Measurements from ENCODE around the gene PVALB. TPM values are rescaled to one million over a fixed set of nuclear protein-coding genes. Genes with fewer than 3 reads are reported as not detected.

Gene PVALB
- total and polyA plus RNA-seq, 9 of the 15 experiments (the other 6 are each of a cell fraction or from before 2014, with no cell fraction given) = not detected

DNA sequence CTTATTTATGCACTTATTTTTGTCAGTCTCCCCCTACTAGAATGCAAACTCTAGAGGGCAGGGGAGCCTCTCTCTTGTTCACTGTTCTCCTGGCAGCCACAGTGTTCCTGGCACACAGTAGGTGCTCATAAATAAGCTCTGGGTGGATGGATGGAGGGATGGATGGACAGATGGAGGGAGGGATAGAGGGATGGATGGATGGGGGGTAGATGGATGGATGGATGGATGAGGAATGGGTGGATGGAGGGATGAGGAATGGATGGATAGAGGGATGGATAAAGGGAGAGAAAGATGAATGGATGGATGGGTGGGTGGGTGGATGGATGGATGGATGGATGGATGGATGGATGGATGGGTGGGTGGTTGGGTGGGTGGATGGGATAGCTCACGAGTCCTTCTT, 13.5 kb downstream of the PVALB start:
- Histone ChIP-seq H3K79me2 (ENCODE audit: control insufficient read depth, insufficient read depth, low read length) (no peaks in the 10 kb centered on the region), H3K4me2 (ENCODE audit: insufficient read depth, low read length) (no peak overlapping the region), H2AFZ (ENCODE audit: low read depth, low read length) (no peak overlapping the region), H3K27ac (ENCODE audit: extremely low read depth, low read depth, low read length) (no peak overlapping the region), H3K27me3 (ENCODE audit: control insufficient read depth in 2 of 2, insufficient read depth in 2 of 2, low read length in 2 of 2) (peaks cover 7 to 27% of the 10 kb centered on the region in 2 experiments; a peak in 4 of 5 replicates), H3K36me3 (ENCODE audit: control insufficient read depth, insufficient read depth, low read length) (no peaks in the 10 kb centered on the region), H4K20me1 (replicated peaks; ENCODE audit: control insufficient read depth, insufficient read depth, low read length) (no peaks in the 10 kb centered on the region), H3K4me3 (no peak overlapping the region), H3K9me3 (replicated peaks; ENCODE audit: control insufficient read depth, insufficient read depth, low read depth, low read length) (no peaks in the 10 kb centered on the region), H3K9ac (ENCODE audit: insufficient read depth in 1 of 2, low read depth in 2 of 2, low read length in 2 of 2) (no peak overlapping the region), H3K4me1 (replicated peaks in 1 of 2; ENCODE audit: control insufficient read depth in 2 of 2, insufficient read depth in 2 of 2, low read length in 2 of 2) (no peaks in the 10 kb centered on the region), H3K9me1 (ENCODE audit: control insufficient read depth, insufficient read depth, low read length) (no peaks in the 10 kb centered on the region)
- no peak for DNase-seq (ENCODE audit: extremely low read depth in 1 of 4, low spot score in 3 of 4)
- no peak for FAIRE-seq
- no CpG with 5 or more reads among the region's 1 CpG for WGBS (ENCODE audit: insufficient coverage, low coverage, missing lambda C conversion rate)
- ATAC-seq = no peak
- BruUV-seq (replicated peaks) = no TSS peak
- in situ Hi-C loops (cut with MboI) = no loop called here
- CTCF ChIA-PET (ENCODE audit: low intra/inter-chr PET ratio) = no interaction called here
- POLR2A ChIA-PET = interaction anchor here (0.7 to 0.8 kb wide), 2 partner anchors 257 to 265 kb away, joined by 3 read pairs; no protein-coding TSS in a partner anchor
- intact Hi-C loops (cut with micrococcal nuclease) = no loop called here
- TF ChIP-seq MED1 (CRISPR knock-in tag; IDR thresholded peaks at IDR 0.05; ENCODE audit: borderline replicate concordance) = no peak
- TF ChIP-seq PRMT5 (CRISPR knock-in tag; IDR thresholded peaks at IDR 0.05) = no peak
- no peak for TF ChIP-seq ZNF717 (CRISPR knock-in tag; IDR thresholded peaks at IDR 0.05)
- TF ChIP-seq SAP30 (IDR thresholded peaks at IDR 0.05; ENCODE audit: borderline replicate concordance, insufficient read depth, low read depth, low read length, poor library complexity, severe bottlenecking) = no peak
- no peak for TF ChIP-seq MTA3 (IDR thresholded peaks at IDR 0.05; ENCODE audit: borderline replicate concordance)
- TF ChIP-seq, protein P1, sequence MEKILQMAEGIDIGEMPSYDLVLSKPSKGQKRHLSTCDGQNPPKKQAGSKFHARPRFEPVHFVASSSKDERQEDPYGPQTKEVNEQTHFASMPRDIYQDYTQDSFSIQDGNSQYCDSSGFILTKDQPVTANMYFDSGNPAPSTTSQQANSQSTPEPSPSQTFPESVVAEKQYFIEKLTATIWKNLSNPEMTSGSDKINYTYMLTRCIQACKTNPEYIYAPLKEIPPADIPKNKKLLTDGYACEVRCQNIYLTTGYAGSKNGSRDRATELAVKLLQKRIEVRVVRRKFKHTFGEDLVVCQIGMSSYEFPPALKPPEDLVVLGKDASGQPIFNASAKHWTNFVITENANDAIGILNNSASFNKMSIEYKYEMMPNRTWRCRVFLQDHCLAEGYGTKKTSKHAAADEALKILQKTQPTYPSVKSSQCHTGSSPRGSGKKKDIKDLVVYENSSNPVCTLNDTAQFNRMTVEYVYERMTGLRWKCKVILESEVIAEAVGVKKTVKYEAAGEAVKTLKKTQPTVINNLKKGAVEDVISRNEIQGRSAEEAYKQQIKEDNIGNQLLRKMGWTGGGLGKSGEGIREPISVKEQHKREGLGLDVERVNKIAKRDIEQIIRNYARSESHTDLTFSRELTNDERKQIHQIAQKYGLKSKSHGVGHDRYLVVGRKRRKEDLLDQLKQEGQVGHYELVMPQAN (IDR thresholded peaks at IDR 0.05; ENCODE audit: borderline replicate concordance) = no peak
- TF ChIP-seq, protein P2, sequence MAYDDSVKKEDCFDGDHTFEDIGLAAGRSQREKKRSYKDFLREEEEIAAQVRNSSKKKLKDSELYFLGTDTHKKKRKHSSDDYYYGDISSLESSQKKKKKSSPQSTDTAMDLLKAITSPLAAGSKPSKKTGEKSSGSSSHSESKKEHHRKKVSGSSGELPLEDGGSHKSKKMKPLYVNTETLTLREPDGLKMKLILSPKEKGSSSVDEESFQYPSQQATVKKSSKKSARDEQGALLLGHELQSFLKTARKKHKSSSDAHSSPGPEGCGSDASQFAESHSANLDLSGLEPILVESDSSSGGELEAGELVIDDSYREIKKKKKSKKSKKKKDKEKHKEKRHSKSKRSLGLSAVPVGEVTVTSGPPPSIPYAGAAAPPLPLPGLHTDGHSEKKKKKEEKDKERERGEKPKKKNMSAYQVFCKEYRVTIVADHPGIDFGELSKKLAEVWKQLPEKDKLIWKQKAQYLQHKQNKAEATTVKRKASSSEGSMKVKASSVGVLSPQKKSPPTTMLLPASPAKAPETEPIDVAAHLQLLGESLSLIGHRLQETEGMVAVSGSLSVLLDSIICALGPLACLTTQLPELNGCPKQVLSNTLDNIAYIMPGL (CRISPR knock-in tag; IDR thresholded peaks at IDR 0.05) = no peak
- no peak for TF ChIP-seq DDX20 (tag; IDR thresholded peaks at IDR 0.05; ENCODE audit: low read depth)
- TF ChIP-seq TAF7 (tag; IDR thresholded peaks at IDR 0.05) = no peak
- TF ChIP-seq, protein P3, sequence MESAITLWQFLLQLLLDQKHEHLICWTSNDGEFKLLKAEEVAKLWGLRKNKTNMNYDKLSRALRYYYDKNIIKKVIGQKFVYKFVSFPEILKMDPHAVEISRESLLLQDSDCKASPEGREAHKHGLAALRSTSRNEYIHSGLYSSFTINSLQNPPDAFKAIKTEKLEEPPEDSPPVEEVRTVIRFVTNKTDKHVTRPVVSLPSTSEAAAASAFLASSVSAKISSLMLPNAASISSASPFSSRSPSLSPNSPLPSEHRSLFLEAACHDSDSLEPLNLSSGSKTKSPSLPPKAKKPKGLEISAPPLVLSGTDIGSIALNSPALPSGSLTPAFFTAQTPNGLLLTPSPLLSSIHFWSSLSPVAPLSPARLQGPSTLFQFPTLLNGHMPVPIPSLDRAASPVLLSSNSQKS (CRISPR knock-in tag; IDR thresholded peaks at IDR 0.05) = no peak
- TF ChIP-seq, protein P4, sequence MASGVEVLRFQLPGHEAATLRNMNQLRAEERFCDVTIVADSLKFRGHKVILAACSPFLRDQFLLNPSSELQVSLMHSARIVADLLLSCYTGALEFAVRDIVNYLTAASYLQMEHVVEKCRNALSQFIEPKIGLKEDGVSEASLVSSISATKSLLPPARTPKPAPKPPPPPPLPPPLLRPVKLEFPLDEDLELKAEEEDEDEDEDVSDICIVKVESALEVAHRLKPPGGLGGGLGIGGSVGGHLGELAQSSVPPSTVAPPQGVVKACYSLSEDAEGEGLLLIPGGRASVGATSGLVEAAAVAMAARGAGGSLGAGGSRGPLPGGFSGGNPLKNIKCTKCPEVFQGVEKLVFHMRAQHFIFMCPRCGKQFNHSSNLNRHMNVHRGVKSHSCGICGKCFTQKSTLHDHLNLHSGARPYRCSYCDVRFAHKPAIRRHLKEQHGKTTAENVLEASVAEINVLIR (CRISPR knock-in tag; IDR thresholded peaks at IDR 0.05) = no peak
- TF ChIP-seq ZNF354B (CRISPR knock-in tag; IDR thresholded peaks at IDR 0.05) = no peak
- TF ChIP-seq TCFL5 (CRISPR knock-in tag; conservative IDR thresholded peaks at IDR 0.05) = no peak
- TF ChIP-seq, protein P5, sequence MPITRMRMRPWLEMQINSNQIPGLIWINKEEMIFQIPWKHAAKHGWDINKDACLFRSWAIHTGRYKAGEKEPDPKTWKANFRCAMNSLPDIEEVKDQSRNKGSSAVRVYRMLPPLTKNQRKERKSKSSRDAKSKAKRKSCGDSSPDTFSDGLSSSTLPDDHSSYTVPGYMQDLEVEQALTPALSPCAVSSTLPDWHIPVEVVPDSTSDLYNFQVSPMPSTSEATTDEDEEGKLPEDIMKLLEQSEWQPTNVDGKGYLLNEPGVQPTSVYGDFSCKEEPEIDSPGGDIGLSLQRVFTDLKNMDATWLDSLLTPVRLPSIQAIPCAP (CRISPR knock-in tag; IDR thresholded peaks at IDR 0.05; ENCODE audit: borderline replicate concordance) = no peak
- no peak for TF ChIP-seq CBFA2T3 (IDR thresholded peaks at IDR 0.05)
- TF ChIP-seq ESRRB (CRISPR knock-in tag; IDR thresholded peaks at IDR 0.05; ENCODE audit: borderline replicate concordance) = no peak
- no peak for TF ChIP-seq CC2D1A (IDR thresholded peaks at IDR 0.05)
- TF ChIP-seq DACH1 (IDR thresholded peaks at IDR 0.05; ENCODE audit: partially characterized antibody) = no peak

All from K562 (cell line).